ENCODE results near the gene CD46. TPM values are rescaled to one million over a fixed set of nuclear protein-coding genes. Genes with fewer than 3 reads are reported as not detected.

The CD46 gene
- total RNA-seq, 4 donors from 2014 or later = 65.5 to 209 (median 180) TPM

- peak; percentile 36 to 55 (median 52) for TF ChIP-seq POLR2AphosphoS5 (IDR thresholded peaks at IDR 0.05)
- no peak for TF ChIP-seq CTCF (IDR thresholded peaks at IDR 0.05)
- Histone ChIP-seq H3K4me1 (peaks cover 29 to 70% (median 49%) of the 10 kb centered on the region in 4 donors), H3K27ac (peak overlapping the region; percentile 94 to 98 (median 96)), H3K4me3 (peak overlapping the region; percentile 78 to 88 (median 84)), H3K27me3 (no peaks in the 10 kb centered on the region), H3K9me3 (no peaks in the 10 kb centered on the region), H3K36me3 (peaks cover 0 to 5% (median 0%) of the 10 kb centered on the region in 4 donors)
- 1% methylated on average over 30 of the region's 30 CpGs; no CpG with 5 or more reads in 1 of the 2 donors for WGBS, 2 donors (ENCODE audit: low coverage in 1 of 2)
- in situ Hi-C loops (cut with MboI; ENCODE audit: low pct_ligation_motif_present in 1 of 4, low pct_unique_long_range_greater_than_20kb in 1 of 4, low sequenced_read_pairs in 3 of 4) (no loop called here), intact Hi-C loops (cut with DNase I; ENCODE audit: low total_unique reads) (no loop called here)
- DNase-seq = peak; percentile 77
These were observed 673 bp downstream of the CD46 start for GRCh38 chr1:207752456-207752998.

GRCh38 chr1:207753611-207754010 lies 1.8 kb downstream of the CD46 start:
- peaks cover 29 to 69% (median 49%) of the 10 kb centered on the region in 4 donors for H3K4me1 ChIP-seq
- no peak for DNase-seq
- peak overlapping the region; percentile 94 to 98 (median 96) for H3K27ac ChIP-seq
- peaks cover 0 to 16% (median 4%) of the 10 kb centered on the region in 4 donors for H3K36me3 ChIP-seq
- TF ChIP-seq EP300 (IDR thresholded peaks at IDR 0.05; ENCODE audit: low read depth) = no peak
- no peak for TF ChIP-seq POLR2AphosphoS5 (IDR thresholded peaks at IDR 0.05)
- TF ChIP-seq CTCF (IDR thresholded peaks at IDR 0.05) = no peak
- TF ChIP-seq POLR2A (IDR thresholded peaks at IDR 0.05) = no peak
- no peaks in the 10 kb centered on the region for H3K9me3 ChIP-seq
- no peaks in the 10 kb centered on the region for H3K27me3 ChIP-seq
- H3K4me3 ChIP-seq = peak overlapping the region in 3 of 4 donors; percentile 78 to 85 (median 84)
- WGBS, 2 donors (ENCODE audit: low coverage in 1 of 2) = 46 to 54% methylated on average over 6 to 7 of the region's 7 CpGs
- intact Hi-C loops (cut with DNase I; ENCODE audit: low total_unique reads) = no loop called here
- in situ Hi-C loops (cut with MboI; ENCODE audit: low pct_ligation_motif_present in 1 of 4, low pct_unique_long_range_greater_than_20kb in 1 of 4, low sequenced_read_pairs in 3 of 4) = no loop called here

- intact Hi-C loops (cut with DNase I; ENCODE audit: low total_unique reads) = no loop called here
- TF ChIP-seq CTCF (IDR thresholded peaks at IDR 0.05) = no peak
- TF ChIP-seq POLR2A (IDR thresholded peaks at IDR 0.05) = no peak
- no peak for TF ChIP-seq POLR2AphosphoS5 (IDR thresholded peaks at IDR 0.05)
- TF ChIP-seq EP300 (IDR thresholded peaks at IDR 0.05; ENCODE audit: low read depth) = no peak
- DNase-seq = no peak
- Histone ChIP-seq H3K4me3 (peak overlapping the region in 2 of 4 donors; percentile 78 to 85), H3K27me3 (no peaks in the 10 kb centered on the region), H3K9me3 (no peaks in the 10 kb centered on the region), H3K36me3 (peaks cover 0 to 20% (median 6%) of the 10 kb centered on the region in 4 donors), H3K4me1 (peaks cover 29 to 65% (median 47%) of the 10 kb centered on the region in 4 donors), H3K27ac (peak overlapping the region in 2 of 4 donors; percentile 56 to 95)
- in situ Hi-C loops (cut with MboI; ENCODE audit: low pct_ligation_motif_present in 1 of 4, low pct_unique_long_range_greater_than_20kb in 1 of 4, low sequenced_read_pairs in 3 of 4) = no loop called here
- 30 to 38% methylated on average over 1 to 4 of the region's 4 CpGs for WGBS, 2 donors (ENCODE audit: low coverage in 1 of 2)
These were observed 2.2 kb downstream of the CD46 start for GRCh38 chr1:207754011-207754410.

GRCh38 chr1:207754974-207755700 lies 3.3 kb downstream of the CD46 start:
- intact Hi-C loops (cut with DNase I; ENCODE audit: low total_unique reads) = no loop called here

More at GRCh38 chr1:207754974-207755700, 3.3 kb downstream of the CD46 start:
- 46 to 68% methylated on average over 5 to 7 of the region's 7 CpGs for WGBS, 2 donors (ENCODE audit: low coverage in 1 of 2)
- peaks cover 0 to 31% (median 11%) of the 10 kb centered on the region in 4 donors for H3K36me3 ChIP-seq
- H3K27ac ChIP-seq = peak overlapping the region; percentile 39 to 56 (median 49)
- H3K4me1 ChIP-seq = peaks cover 29 to 57% (median 45%) of the 10 kb centered on the region in 4 donors
- DNase-seq = no peak
- no peak overlapping the region for H3K4me3 ChIP-seq
- H3K27me3 ChIP-seq = no peaks in the 10 kb centered on the region
- TF ChIP-seq CTCF (IDR thresholded peaks at IDR 0.05) = no peak
- TF ChIP-seq POLR2AphosphoS5 (IDR thresholded peaks at IDR 0.05) = no peak
- TF ChIP-seq POLR2A (IDR thresholded peaks at IDR 0.05) = no peak
- TF ChIP-seq EP300 (IDR thresholded peaks at IDR 0.05; ENCODE audit: low read depth) = no peak
- no peaks in the 10 kb centered on the region for H3K9me3 ChIP-seq
- in situ Hi-C loops (cut with MboI; ENCODE audit: low pct_ligation_motif_present in 1 of 4, low pct_unique_long_range_greater_than_20kb in 1 of 4, low sequenced_read_pairs in 3 of 4) = no loop called here
